Right atrium auricular region (tissue), 2 donors: ENCODE data around the gene IFI27L1. TPM values are rescaled to one million over a fixed set of nuclear protein-coding genes. Genes with fewer than 3 reads are reported as not detected.

Source experiments
- DNase-seq: peaks from one replicate; pipeline ENCODE4 v3.0.0-alpha.2; 2019; ENCODE audit warnings: low spot score
- H3K27ac ChIP-seq, 2 donors: fragments of 200-600 bp; sonication (generic); 1 replicate in 1 of 2; 2 replicates in 1 of 2; pipeline ENCODE4 v1.5.1; 2016 to 2019
- H3K27me3 ChIP-seq, 2 donors: fragments of 200-600 bp; sonication (generic); one replicate each; pipeline versions ENCODE4 v1.5.1 to v1.6.0; 2017 to 2019
- H3K36me3 ChIP-seq: fragments of 200-600 bp; sonication (generic); one replicate; pipeline ENCODE4 v1.5.1; 2016
- H3K4me1 ChIP-seq, 2 donors: fragments of 200-600 bp; sonication (generic); one replicate each; pipeline versions ENCODE4 v1.5.1 to v1.6.0; 2017 to 2019
- H3K4me3 ChIP-seq, 2 donors: fragments of 200-600 bp; sonication (generic); 1 replicate in 1 of 2; 2 replicates in 1 of 2; pipeline ENCODE4 v1.5.1; 2017 to 2019; ENCODE audit warnings: mild to moderate bottlenecking in 1 of 2, moderate library complexity in 1 of 2
- H3K9me3 ChIP-seq, 2 donors: fragments of 200-600 bp; sonication (generic); one replicate each; pipeline ENCODE4 v1.5.1; 2019
- CTCF ChIP-seq, 2 donors: fragments of 200-600 bp; sonication (generic); IDR thresholded peaks; one replicate each; pipeline ENCODE4 v1.5.1; 2019; ENCODE audit warnings: antibody characterized with exemption in 2 of 2
- total RNA-seq, 2 donors: library from RNA; depleted of rRNA; stranded (reverse); fragments of >200 nt; gene quantifications; one replicate each; pipeline ENCODE4 v1.1.0, GENCODE V29; 2016

The IFI27L1 gene
- total RNA-seq, 2 donors from 2014 or later, result 13.8 to 21.1 TPM

- no peaks in the 10 kb centered on the region for H3K36me3 ChIP-seq
- no peak for TF ChIP-seq CTCF (IDR thresholded peaks at IDR 0.05)
- H3K4me3 ChIP-seq, result no peak overlapping the region
- peaks cover 0 to 36% of the 10 kb centered on the region in 2 donors for H3K4me1 ChIP-seq
- H3K27ac ChIP-seq, result no peak overlapping the region
- no peak for DNase-seq
- no peaks in the 10 kb centered on the region for H3K27me3 ChIP-seq
- H3K9me3 ChIP-seq, result no peaks in the 10 kb centered on the region
These were observed 42.6 kb upstream of the IFI27L1 start for GRCh38 chr14:94038510-94038909.

- Histone ChIP-seq H3K4me3 (no peak overlapping the region), H3K4me1 (peaks cover 0 to 36% of the 10 kb centered on the region in 2 donors), H3K27me3 (no peaks in the 10 kb centered on the region), H3K27ac (no peak overlapping the region), H3K36me3 (no peaks in the 10 kb centered on the region), H3K9me3 (no peaks in the 10 kb centered on the region)
- no peak for TF ChIP-seq CTCF (IDR thresholded peaks at IDR 0.05)
- no peak for DNase-seq
These were observed 42.0 kb upstream of the IFI27L1 start for GRCh38 chr14:94038921-94039629.

- DNase-seq, result no peak
- Histone ChIP-seq H3K4me3 (no peak overlapping the region), H3K4me1 (peaks cover 0 to 36% of the 10 kb centered on the region in 2 donors), H3K36me3 (peaks cover 5% of the 10 kb centered on the region), H3K9me3 (no peaks in the 10 kb centered on the region), H3K27ac (no peak overlapping the region), H3K27me3 (no peaks in the 10 kb centered on the region)
- no peak for TF ChIP-seq CTCF (IDR thresholded peaks at IDR 0.05)
These were observed 40.9 kb upstream of the IFI27L1 start for GRCh38 chr14:94040247-94040646.

- no peaks in the 10 kb centered on the region for H3K27me3 ChIP-seq
- no peak for TF ChIP-seq CTCF (IDR thresholded peaks at IDR 0.05)
- H3K27ac ChIP-seq, result no peak overlapping the region
- H3K9me3 ChIP-seq, result no peaks in the 10 kb centered on the region
- H3K36me3 ChIP-seq, result peaks cover 9% of the 10 kb centered on the region
- no peak overlapping the region for H3K4me3 ChIP-seq
- DNase-seq, result no peak
- H3K4me1 ChIP-seq, result peaks cover 0 to 34% of the 10 kb centered on the region in 2 donors
These were observed 40.3 kb upstream of the IFI27L1 start for GRCh38 chr14:94040796-94041195.

- DNase-seq, result no peak
- Histone ChIP-seq H3K27ac (peak overlapping the region in 1 of 2 donors; percentile 23), H3K27me3 (no peaks in the 10 kb centered on the region), H3K36me3 (peaks cover 18% of the 10 kb centered on the region), H3K4me3 (no peak overlapping the region), H3K9me3 (no peaks in the 10 kb centered on the region), H3K4me1 (peaks cover 0 to 25% of the 10 kb centered on the region in 2 donors)
- TF ChIP-seq CTCF (IDR thresholded peaks at IDR 0.05), result no peak
These were observed 39.4 kb upstream of the IFI27L1 start for GRCh38 chr14:94041551-94042346.
